IMR-90 (cell line): Measurements from ENCODE around the gene PRKD2. TPM values are rescaled to one million over a fixed set of nuclear protein-coding genes. Genes with fewer than 3 reads are reported as not detected.

Experiments
- ATAC-seq: fragments of 200-7000 bp; cut with Tn5 transposase; 2 replicates; pipeline ENCODE4 v1.9.1; 2020; ENCODE audit warnings: low read depth, mild to moderate bottlenecking, moderate library complexity
- BruUV-seq: library from RNA; stranded (reverse); fragments of 400-500 nt; replicated peaks from 2 replicates; lab custom pipeline; 2021; lab: Mats Ljungman, UMichigan
- CTCF ChIA-PET: fragments of 300-600 bp; formaldehyde crosslinking; extraction: SDS; loops from one replicate; lab custom pipeline; 2021; ENCODE audit warnings: antibody characterized with exemption; lab: Yijun Ruan, JAX
- POLR2A ChIA-PET: fragments of 300-600 bp; sonication (Branson Sonifier 250); formaldehyde crosslinking; loops from one replicate; lab custom pipeline; 2022; ENCODE audit warnings: antibody characterized with exemption; ENCODE audit not compliant: unreplicated experiment; lab: Charles Lee
- DNase-seq: peaks from one replicate; pipeline ENCODE4 v3.0.0; 2013
- H2AFZ ChIP-seq: replicated peaks from 2 replicates; pipeline ENCODE3; 2013; ENCODE audit warnings: low read length, mild to moderate bottlenecking; ENCODE audit not compliant: poor library complexity
- H2AK5ac ChIP-seq: 2 replicates; pipeline ENCODE4 v1.6.1; 2013; ENCODE audit warnings: low read depth, low read length, inconsistent platforms
- H2AK9ac ChIP-seq: replicated peaks from 2 replicates; pipeline ENCODE3; 2013; ENCODE audit warnings: mild to moderate bottlenecking, low read depth, low read length, moderate library complexity; ENCODE audit not compliant: poor library complexity
- H2BK120ac ChIP-seq: 2 replicates; pipeline ENCODE4 v1.6.1; 2013; ENCODE audit warnings: low read depth, low read length, inconsistent platforms
- H2BK15ac ChIP-seq: 3 replicates; pipeline ENCODE4 v1.6.1; 2013; ENCODE audit warnings: low read depth, low read length, inconsistent platforms
- H2BK20ac ChIP-seq: 2 replicates; pipeline ENCODE4 v1.6.1; 2013; ENCODE audit warnings: low read depth, mild to moderate bottlenecking, inconsistent platforms, low read length, moderate library complexity
- H2BK5ac ChIP-seq: 2 replicates; pipeline ENCODE4 v1.6.1; 2013; ENCODE audit warnings: mild to moderate bottlenecking, low read depth, low read length, inconsistent platforms; ENCODE audit not compliant: poor library complexity, severe bottlenecking
- H3K14ac ChIP-seq: replicated peaks from 2 replicates; pipeline ENCODE4 v1.6.1; 2013; ENCODE audit warnings: low read depth, low read length, inconsistent platforms
- H3K18ac ChIP-seq: 2 replicates; pipeline ENCODE4 v1.6.1; 2013; ENCODE audit warnings: low read depth, low read length, control low read depth
- H3K23ac ChIP-seq: 2 replicates; pipeline ENCODE4 v1.6.1; 2013; ENCODE audit warnings: low read depth, low read length, inconsistent platforms
- H3K27ac ChIP-seq: 2 replicates; pipeline ENCODE4 v1.5.1; 2013; ENCODE audit warnings: mild to moderate bottlenecking, control low read depth, low read length; ENCODE audit not compliant: insufficient read depth
- H3K27me3 ChIP-seq: 2 replicates; pipeline ENCODE4 v1.6.1; 2013; ENCODE audit warnings: low read length; ENCODE audit not compliant: control insufficient read depth, insufficient read depth
- H3K36me3 ChIP-seq: 2 replicates; pipeline ENCODE4 v1.6.1; 2013; ENCODE audit warnings: low read length, mixed read lengths; ENCODE audit not compliant: control insufficient read depth, insufficient read depth
- H3K4ac ChIP-seq: 2 replicates; pipeline ENCODE4 v1.6.1; 2013; ENCODE audit warnings: low read depth, low read length, inconsistent platforms
- H3K4me1 ChIP-seq: 2 replicates; pipeline ENCODE4 v1.6.1; 2013; ENCODE audit warnings: low read length, mixed read lengths; ENCODE audit not compliant: control insufficient read depth, insufficient read depth
- H3K4me2 ChIP-seq: 2 replicates; pipeline ENCODE4 v1.6.1; 2013; ENCODE audit warnings: low read depth, mild to moderate bottlenecking, control low read depth, low read length, moderate library complexity
- H3K4me3 ChIP-seq: 2 replicates; pipeline ENCODE4 v1.5.1; 2013; ENCODE audit warnings: low read depth, mild to moderate bottlenecking, control low read depth, low read length, moderate library complexity; ENCODE audit not compliant: insufficient read depth
- H3K56ac ChIP-seq: 2 replicates; pipeline ENCODE4 v1.6.1; 2013; ENCODE audit warnings: low read length, inconsistent platforms; ENCODE audit not compliant: insufficient read depth; ENCODE audit errors: extremely low read depth
- H3K79me1 ChIP-seq, 2 experiments: 2 replicates each; pipeline ENCODE4 v1.6.1; 2013; ENCODE audit warnings: low read length in 2 of 2, inconsistent platforms in 1 of 2, low read depth in 1 of 2
- H3K9ac ChIP-seq: 2 replicates; pipeline ENCODE4 v1.6.1; 2013; ENCODE audit warnings: low read depth, low read length, control low read depth
- H3K9me1 ChIP-seq: 2 replicates; pipeline ENCODE4 v1.6.1; 2013; ENCODE audit warnings: low read length, inconsistent platforms; ENCODE audit not compliant: insufficient read depth
- H3K9me3 ChIP-seq: 2 replicates; pipeline ENCODE4 v1.6.1; 2013; ENCODE audit warnings: low read length; ENCODE audit not compliant: control insufficient read depth, insufficient read depth
- H4K20me1 ChIP-seq: 2 replicates; pipeline ENCODE4 v1.6.1; 2013; ENCODE audit warnings: low read length, inconsistent platforms; ENCODE audit not compliant: insufficient read depth
- H4K5ac ChIP-seq: 2 replicates; pipeline ENCODE4 v1.6.1; 2013; ENCODE audit warnings: mild to moderate bottlenecking, low read depth, low read length, control low read depth
- H4K8ac ChIP-seq, 2 experiments: 2 replicates each; pipeline ENCODE4 v1.6.1; 2013; ENCODE audit warnings: low read depth in 2 of 2, low read length in 2 of 2, control low read depth in 1 of 2, inconsistent platforms in 1 of 2
- H4K91ac ChIP-seq: 2 replicates; pipeline ENCODE4 v1.6.1; 2013; ENCODE audit warnings: low read depth, low read length, inconsistent platforms; ENCODE audit not compliant: insufficient read depth
- BHLHE40 ChIP-seq: fragments of 150-350 bp; IDR thresholded peaks from 2 replicates; pipeline ENCODE4 v1.6.1; 2016; ENCODE audit warnings: mild to moderate bottlenecking, low read depth, low read length
- CHD1 ChIP-seq: IDR thresholded peaks from 2 replicates; pipeline ENCODE4 v1.6.1; 2012; ENCODE audit warnings: low read depth, low read length, improper control_type of control experiment
- MAZ ChIP-seq: IDR thresholded peaks from 2 replicates; pipeline ENCODE4 v1.6.1; 2012; ENCODE audit warnings: low read depth, mild to moderate bottlenecking, low read length, improper control_type of control experiment, moderate library complexity, borderline replicate concordance
- RAD21 ChIP-seq: IDR thresholded peaks from 2 replicates; pipeline ENCODE4 v1.6.1; 2012; ENCODE audit warnings: low read length, improper control_type of control experiment
- WGBS, 2 experiments: methylation state at CpG; one replicate each; pipeline versions ENCODE4 v1.1.5 to v1.1.7; 2013; ENCODE audit warnings: missing lambda C conversion rate in 2 of 2; ENCODE audit not compliant: insufficient read length in 1 of 2; ENCODE audit errors: extremely low coverage in 2 of 2; 5-methylcytosine and 5-hydroxymethylcytosine counted together
- dilution Hi-C: fragments of 300-500 bp; cut with HindIII; formaldehyde crosslinking; loops from one replicate; pipeline ENCODE4 v1.14.3; 2018; ENCODE audit warnings: low sequenced_read_pairs; ENCODE audit not compliant: unreplicated experiment
- in situ Hi-C: fragments of 300-500 bp; cut with MboI; formaldehyde crosslinking; loops from 3 replicates; pipeline ENCODE4 v1.14.3; 2019; ENCODE audit warnings: low sequenced_read_pairs, inconsistent platforms, mixed read lengths
- intact Hi-C: fragments of 100-400 bp; cut with micrococcal nuclease; formaldehyde crosslinking; loops from 2 replicates; pipeline ENCODE4 v1.10.0; 2022
- polyA plus RNA-seq, 3 experiments: library from polyadenylated mRNA; depleted of rRNA; stranded (reverse); fragments of >200 nt; gene quantifications; 2 replicates each; pipeline ENCODE4 v1.2.3, GENCODE V29; 2012; ENCODE audit warnings: low replicate concordance in 1 of 3
- total RNA-seq: library from RNA; depleted of rRNA; stranded (reverse); fragments of >200 nt; gene quantifications from 2 replicates; pipeline ENCODE4 v1.2.3, GENCODE V29; 2012

Gene PRKD2
- total and polyA plus RNA-seq, 2 of the 4 experiments (the other 2 are of a cell fraction): 9.9 to 19.6 TPM

DNA sequence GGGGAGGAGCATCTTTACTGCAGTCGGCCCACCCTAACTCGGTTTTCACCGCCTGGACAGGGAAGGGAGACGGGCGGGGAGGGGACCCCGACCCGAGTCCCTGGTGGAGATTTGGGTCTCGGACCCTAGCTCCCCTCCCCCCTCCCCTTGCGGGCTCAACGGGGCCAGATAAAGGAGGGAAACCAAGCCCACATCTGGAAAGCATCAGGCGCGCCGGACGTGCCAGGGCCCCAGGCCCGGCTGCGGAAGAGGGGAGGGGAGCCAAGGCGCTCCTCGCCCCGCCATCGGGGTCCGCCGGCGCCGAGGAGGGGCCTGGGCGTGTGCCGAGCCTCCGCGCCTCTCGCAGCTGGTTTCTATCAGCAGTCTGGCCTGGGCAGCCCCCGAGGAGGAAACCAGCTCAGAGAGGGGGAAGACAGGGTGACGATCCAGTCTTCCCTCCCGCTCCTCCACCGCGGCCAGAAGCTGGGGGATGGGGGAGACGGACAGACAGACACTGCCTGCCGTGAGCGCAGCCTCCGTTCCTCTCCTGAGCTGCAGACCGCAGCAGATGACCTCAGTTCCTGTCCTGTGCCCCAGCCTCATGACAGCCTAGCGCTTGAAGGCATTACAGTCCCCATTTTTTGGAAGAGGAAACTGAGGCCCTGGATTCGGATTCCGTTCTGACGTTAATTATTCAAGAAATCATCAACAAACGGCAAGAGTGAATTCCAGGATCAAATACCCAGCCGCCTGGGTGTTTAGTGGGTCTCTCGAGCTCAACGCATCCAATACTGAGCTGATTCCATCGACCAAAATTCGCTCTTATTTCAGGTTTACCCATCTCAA, 77.3 kb downstream of the PRKD2 start:
- ChIA-PET CTCF (interaction anchor here (1.0 kb wide), 1 partner anchor 101 kb away, joined by 8 read pairs; no protein-coding TSS in a partner anchor), POLR2A (interaction anchor here (0.6 to 1.0 kb wide), 2 partner anchors 17 to 22 kb away, joined by 3 to 5 read pairs; partner anchors contain the start of gene DACT3)
- 0% methylated on average over 7 of the region's 49 CpGs; no CpG with 5 or more reads in 1 of the 2 experiments for WGBS, 2 experiments
- Histone ChIP-seq H2AK5ac (peak overlapping the region; percentile 84; the same call in 1 of the 2 replicates), H3K36me3 (no peaks in the 10 kb centered on the region), H3K9me3 (no peaks in the 10 kb centered on the region), H4K20me1 (peaks cover 4% of the 10 kb centered on the region; the same call in 1 of the 2 replicates), H2BK15ac (peak overlapping the region; percentile 1; the same call in 1 of the 3 replicates), H3K56ac (no peak overlapping the region), H4K5ac (peak overlapping the region; percentile 18; the same call in 1 of the 2 replicates), H4K8ac (peak overlapping the region; percentile 11 to 91), H3K4me2 (peak overlapping the region; percentile 60), H2AFZ (peak overlapping the region; percentile 98), H3K23ac (peak overlapping the region; percentile 46), H2BK20ac (0 out of 2 replicates have a peak overlapping the region, but pooled peaks have one; percentile 6), H3K9me1 (no peaks in the 10 kb centered on the region), H3K27me3 (no peaks in the 10 kb centered on the region; the same call in 1 of the 2 replicates), H2BK5ac (peak overlapping the region; percentile 7), H3K4ac (peak overlapping the region; percentile 67), H2BK120ac (peak overlapping the region; percentile 47; the same call in 1 of the 2 replicates), H3K18ac (peak overlapping the region; percentile 12; the same call in 1 of the 2 replicates), H3K9ac (peak overlapping the region; percentile 23), H2AK9ac (peak overlapping the region; percentile 94), H3K4me3 (peak overlapping the region; percentile 41), H3K4me1 (peaks cover 3% of the 10 kb centered on the region; the same call in 1 of the 2 replicates), H4K91ac (peak overlapping the region; percentile 24), H3K27ac (peak overlapping the region; percentile 58), H3K14ac (peak overlapping the region; percentile 74; the same call in 1 of the 2 replicates), H3K79me1 (no peaks in the 10 kb centered on the region)
- intact Hi-C loops (no loop called here), dilution Hi-C loops (no loop called here), in situ Hi-C loops (no loop called here)
- BruUV-seq: no TSS peak
- TF ChIP-seq MAZ (peak; percentile 71; the same call in 1 of the 2 replicates), BHLHE40 (0 out of 2 replicates have a peak, but pooled peaks have one; percentile 7), RAD21 (peak; percentile 2; the same call in 1 of the 2 replicates), CHD1 (no peak)
- DNase-seq: peak; percentile 58
- peak; percentile 48 for ATAC-seq
